ENCODE measurements around the gene CAPN15. TPM values are rescaled to one million over a fixed set of nuclear protein-coding genes. Genes with fewer than 3 reads are reported as not detected.

CAPN15 gene
- polyA plus RNA-seq, 3 donors: 3.4 to 42.6 (median 3.9) TPM

DNA sequence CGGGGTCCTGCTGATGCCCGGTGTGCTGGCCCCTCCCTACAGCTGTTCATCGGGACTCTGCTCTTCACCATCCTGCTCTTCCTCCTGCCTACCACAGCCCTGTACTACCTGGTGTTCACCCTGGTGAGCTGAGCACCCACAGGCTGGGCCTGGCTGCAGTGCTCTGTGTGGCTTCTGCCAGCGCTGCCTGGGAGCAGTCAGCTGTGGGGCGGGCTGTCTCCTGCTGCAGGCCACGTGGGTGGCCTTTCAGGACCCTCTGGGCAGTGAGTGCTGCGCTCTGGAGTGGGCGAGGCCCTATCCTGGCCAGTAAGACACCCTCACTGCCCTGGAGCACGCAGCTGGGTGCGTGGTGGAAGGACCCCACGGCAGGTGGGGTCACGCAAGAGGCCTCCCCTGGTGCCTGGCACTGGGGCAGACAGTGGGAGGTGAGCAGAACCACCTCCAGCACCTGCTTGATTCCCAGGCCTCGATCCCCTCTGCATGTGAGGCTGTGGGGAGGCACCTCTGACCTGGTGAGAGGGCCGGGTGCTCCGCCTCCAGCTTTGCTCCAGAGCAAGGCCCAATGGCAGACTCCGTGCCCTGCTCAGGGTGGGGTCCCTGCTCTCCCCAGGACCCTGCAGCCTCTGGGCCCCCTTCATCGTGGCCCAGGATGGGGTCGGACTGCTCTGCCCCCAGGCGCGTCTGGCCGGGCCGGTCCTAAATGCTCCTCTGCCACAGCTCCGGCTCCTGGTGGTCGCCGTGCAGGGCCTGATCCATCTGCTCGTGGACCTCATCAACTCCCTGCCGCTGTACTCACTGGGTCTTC is 52.8 kb downstream of the CAPN15 start:
- Histone ChIP-seq H3K4me1 (ENCODE audit: control insufficient read depth in 1 of 2, insufficient read depth in 2 of 2, low read length in 2 of 2) (no peaks in the 10 kb centered on the region), H3K79me2 (ENCODE audit: insufficient read depth, low read length) (no peaks in the 10 kb centered on the region), H3K9ac (ENCODE audit: insufficient read depth, low read length, poor library complexity, severe bottlenecking) (no peak overlapping the region), H3K4me3 (replicated peaks in 1 of 3; ENCODE audit: low read depth in 2 of 3, low read length in 3 of 3) (no peak overlapping the region), H3K9me3 (replicated peaks in 1 of 2; ENCODE audit: control insufficient read depth in 1 of 2, insufficient read depth in 1 of 2, low read length in 2 of 2) (no peaks in the 10 kb centered on the region), H2AFZ (ENCODE audit: insufficient read depth, low read depth, low read length, poor library complexity, severe bottlenecking) (no peak overlapping the region), H3K36me3 (replicated peaks in 1 of 2; ENCODE audit: control insufficient read depth in 1 of 2, insufficient read depth in 2 of 2, low read length in 2 of 2) (peaks cover under 1 to 6% of the 10 kb centered on the region in 2 donors), H3K27me3 (ENCODE audit: control insufficient read depth in 2 of 2, insufficient read depth in 2 of 2, low read length in 2 of 2) (peaks cover 0 to 3% of the 10 kb centered on the region in 2 donors), H4K20me1 (ENCODE audit: insufficient read depth, low read length) (no peaks in the 10 kb centered on the region), H3K4me2 (replicated peaks; ENCODE audit: extremely low read depth, low read length, poor library complexity, severe bottlenecking) (no peak overlapping the region), H3K27ac (ENCODE audit: low read depth in 1 of 2, low read length in 2 of 2) (no peak overlapping the region)
- TF ChIP-seq, protein P1, sequence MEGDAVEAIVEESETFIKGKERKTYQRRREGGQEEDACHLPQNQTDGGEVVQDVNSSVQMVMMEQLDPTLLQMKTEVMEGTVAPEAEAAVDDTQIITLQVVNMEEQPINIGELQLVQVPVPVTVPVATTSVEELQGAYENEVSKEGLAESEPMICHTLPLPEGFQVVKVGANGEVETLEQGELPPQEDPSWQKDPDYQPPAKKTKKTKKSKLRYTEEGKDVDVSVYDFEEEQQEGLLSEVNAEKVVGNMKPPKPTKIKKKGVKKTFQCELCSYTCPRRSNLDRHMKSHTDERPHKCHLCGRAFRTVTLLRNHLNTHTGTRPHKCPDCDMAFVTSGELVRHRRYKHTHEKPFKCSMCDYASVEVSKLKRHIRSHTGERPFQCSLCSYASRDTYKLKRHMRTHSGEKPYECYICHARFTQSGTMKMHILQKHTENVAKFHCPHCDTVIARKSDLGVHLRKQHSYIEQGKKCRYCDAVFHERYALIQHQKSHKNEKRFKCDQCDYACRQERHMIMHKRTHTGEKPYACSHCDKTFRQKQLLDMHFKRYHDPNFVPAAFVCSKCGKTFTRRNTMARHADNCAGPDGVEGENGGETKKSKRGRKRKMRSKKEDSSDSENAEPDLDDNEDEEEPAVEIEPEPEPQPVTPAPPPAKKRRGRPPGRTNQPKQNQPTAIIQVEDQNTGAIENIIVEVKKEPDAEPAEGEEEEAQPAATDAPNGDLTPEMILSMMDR (IDR thresholded peaks at IDR 0.05): no peak
- Mint-ChIP-seq H3K27me3 (ENCODE audit: low read depth in 3 of 3) (peaks cover 0 to 3% (median 2%) of the 10 kb centered on the region in 3 donors), H3K4me1 (peaks cover 2% of the 10 kb centered on the region), H3K36me3 (peaks cover 0 to 3% of the 10 kb centered on the region in 2 donors), H3K9me3 (no peaks in the 10 kb centered on the region), H3K4me3 (no peak overlapping the region), H3K27ac (no peak overlapping the region)
- intact Hi-C loops (cut with micrococcal nuclease): loop anchor here in 1 of 2 donors (5.0 kb wide), 1 partner anchor 72 kb away; no protein-coding TSS in a partner anchor
- 93% methylated on average over 24 of the region's 27 CpGs for WGBS (ENCODE audit: insufficient coverage)
- DNase-seq: no peak

DNA sequence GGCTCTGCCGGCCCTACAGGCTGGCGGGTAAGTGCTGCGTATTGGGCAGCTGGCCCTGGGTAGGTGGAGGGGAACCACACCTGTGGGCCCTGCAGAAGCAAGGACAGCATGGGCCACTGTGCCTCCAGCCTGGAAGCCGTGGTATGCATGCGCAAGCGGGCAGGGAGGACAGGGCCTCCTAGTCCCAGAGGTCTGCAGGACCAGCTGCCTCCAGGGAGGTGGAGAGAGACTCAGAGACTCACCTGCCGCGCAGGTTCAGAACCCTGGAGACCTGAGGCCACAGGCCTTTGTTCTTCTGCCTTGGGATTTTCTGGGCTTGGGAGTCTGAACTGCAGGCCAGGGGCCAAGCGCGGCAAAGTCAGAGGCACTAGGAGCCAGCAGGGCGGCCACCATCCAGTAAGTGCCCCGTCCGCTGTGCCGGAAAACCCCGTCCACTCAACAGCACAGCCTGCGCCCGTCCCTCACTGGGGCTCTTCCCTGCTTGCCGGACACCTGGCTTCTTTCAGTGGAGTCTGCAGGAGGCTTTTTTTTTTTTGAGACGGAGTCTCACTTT is 53.5 kb downstream of the CAPN15 start:
- Histone ChIP-seq H3K79me2 (ENCODE audit: insufficient read depth, low read length) (no peaks in the 10 kb centered on the region), H3K4me3 (replicated peaks in 1 of 3; ENCODE audit: low read depth in 2 of 3, low read length in 3 of 3) (no peak overlapping the region), H3K9me3 (replicated peaks in 1 of 2; ENCODE audit: control insufficient read depth in 1 of 2, insufficient read depth in 1 of 2, low read length in 2 of 2) (no peaks in the 10 kb centered on the region), H3K4me1 (ENCODE audit: control insufficient read depth in 1 of 2, insufficient read depth in 2 of 2, low read length in 2 of 2) (no peaks in the 10 kb centered on the region), H3K36me3 (replicated peaks in 1 of 2; ENCODE audit: control insufficient read depth in 1 of 2, insufficient read depth in 2 of 2, low read length in 2 of 2) (peaks cover 0 to 6% of the 10 kb centered on the region in 2 donors), H2AFZ (ENCODE audit: insufficient read depth, low read depth, low read length, poor library complexity, severe bottlenecking) (no peak overlapping the region), H3K4me2 (replicated peaks; ENCODE audit: extremely low read depth, low read length, poor library complexity, severe bottlenecking) (no peak overlapping the region), H3K9ac (ENCODE audit: insufficient read depth, low read length, poor library complexity, severe bottlenecking) (no peak overlapping the region), H4K20me1 (ENCODE audit: insufficient read depth, low read length) (no peaks in the 10 kb centered on the region), H3K27me3 (ENCODE audit: control insufficient read depth in 2 of 2, insufficient read depth in 2 of 2, low read length in 2 of 2) (peaks cover 0 to 7% of the 10 kb centered on the region in 2 donors), H3K27ac (ENCODE audit: low read depth in 1 of 2, low read length in 2 of 2) (no peak overlapping the region)
- no peak for DNase-seq
- peaks cover 0 to 3% of the 10 kb centered on the region in 2 donors for H3K36me3 Mint-ChIP-seq
- TF ChIP-seq, protein P1 (IDR thresholded peaks at IDR 0.05): no peak
- H3K27ac Mint-ChIP-seq: no peak overlapping the region
- H3K4me3 Mint-ChIP-seq: no peak overlapping the region
- H3K27me3 Mint-ChIP-seq (ENCODE audit: low read depth in 3 of 3): peaks cover 2 to 10% (median 9%) of the 10 kb centered on the region in 3 donors
- H3K4me1 Mint-ChIP-seq: peaks cover 2% of the 10 kb centered on the region
- 98% methylated on average over 16 of the region's 19 CpGs for WGBS (ENCODE audit: insufficient coverage)
- H3K9me3 Mint-ChIP-seq: no peaks in the 10 kb centered on the region
- intact Hi-C loops (cut with micrococcal nuclease): loop anchor here in 1 of 2 donors (5.0 kb wide), 1 partner anchor 71 kb away; no protein-coding TSS in a partner anchor

All from CD14-positive monocyte (primary cell).